Epithelial cell of esophagus (primary cell): Measurements from ENCODE around the gene GPI.

Experiments
- DNase-seq: peaks from one replicate; pipeline ENCODE4 v3.0.0; 2010; ENCODE audit warnings: low read depth
- H3K4me3 ChIP-seq: 2 replicates; pipeline ENCODE4 v1.5.1; 2011; ENCODE audit warnings: mild to moderate bottlenecking, low read length, control low read depth
- CTCF ChIP-seq: IDR thresholded peaks from 2 replicates; pipeline ENCODE4 v1.5.1; 2011; ENCODE audit warnings: low read depth, mild to moderate bottlenecking, low read length, control low read depth, inconsistent platforms; ENCODE audit not compliant: insufficient read depth; ENCODE audit errors: missing control alignments

Gene GPI

GRCh38 chr19:34337739-34338138 is 27.3 kb upstream of the GPI start:
- no peak for TF ChIP-seq CTCF
- no peak overlapping the region for H3K4me3 ChIP-seq
- DNase-seq = no peak

DNA sequence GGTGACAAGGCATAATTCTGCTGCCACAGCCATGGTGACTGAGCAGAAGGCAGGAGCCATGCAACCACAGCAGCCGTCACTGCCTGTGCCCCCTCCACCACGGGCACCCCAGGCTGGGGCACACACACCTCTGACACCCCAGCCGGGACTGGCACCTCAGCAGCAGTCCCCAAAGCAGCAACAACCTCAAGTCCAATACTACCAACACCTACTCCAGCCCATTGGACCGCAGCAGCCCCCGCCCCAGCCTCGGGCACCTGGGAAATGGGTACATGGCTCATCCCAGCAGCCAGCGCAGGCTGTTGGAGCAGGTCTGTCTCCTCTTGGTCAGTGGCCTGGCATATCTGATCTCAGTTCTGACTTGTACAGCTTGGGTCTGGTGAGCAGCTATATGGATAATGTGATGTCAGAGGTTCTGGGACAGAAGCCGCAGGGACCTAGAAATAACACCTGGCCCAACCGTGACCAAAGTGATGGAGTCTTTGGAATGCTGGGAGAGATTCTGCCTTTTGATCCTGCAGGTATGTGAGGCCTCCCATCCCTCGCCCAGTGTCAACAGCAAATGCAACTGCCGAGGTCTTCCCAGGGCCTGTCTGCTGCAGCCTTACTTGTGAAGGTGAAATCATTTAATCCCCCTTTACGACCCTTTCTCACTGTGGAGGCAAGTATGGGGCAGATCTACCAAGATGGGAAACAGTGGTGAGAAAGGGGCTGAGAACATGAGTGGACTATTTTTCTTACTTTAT is 22.9 kb upstream of the GPI start:
- no peak for TF ChIP-seq CTCF
- no peak for DNase-seq
- H3K4me3 ChIP-seq = no peak overlapping the region

- no peak for TF ChIP-seq CTCF
- H3K4me3 ChIP-seq = no peak overlapping the region
- DNase-seq = no peak
These were observed 21.2 kb upstream of the GPI start for GRCh38 chr19:34343751-34344150.

- TF ChIP-seq CTCF = peak; percentile 70
- peak; percentile 74 for DNase-seq
- H3K4me3 ChIP-seq = no peak overlapping the region
These were observed 19.0 kb upstream of the GPI start for GRCh38 chr19:34345947-34346351.

GRCh38 chr19:34347561-34348165 is 17.3 kb upstream of the GPI start:
- DNase-seq = no peak
- H3K4me3 ChIP-seq = no peak overlapping the region
- no peak for TF ChIP-seq CTCF

GRCh38 chr19:34348899-34349487 is 16.0 kb upstream of the GPI start:
- DNase-seq = no peak
- no peak overlapping the region for H3K4me3 ChIP-seq
- no peak for TF ChIP-seq CTCF
